ENCODE data around the gene PHLDB2. TPM values are rescaled to one million over a fixed set of nuclear protein-coding genes. Genes with fewer than 3 reads are reported as not detected.

PHLDB2 gene
- total and polyA plus RNA-seq, 11 donors = 59.0 to 280 (median 115) TPM

GRCh38 chr3:111949712-111950111, 90.6 kb downstream of the PHLDB2 start:
- H3K27me3 ChIP-seq = no peaks in the 10 kb centered on the region
- no peaks in the 10 kb centered on the region for H3K9me3 ChIP-seq
- no peak overlapping the region for H3K4me3 ChIP-seq
- ATAC-seq (no peak), DNase-seq (no peak)
- H3K4me1 ChIP-seq = peaks cover 0 to 17% (median 3%) of the 10 kb centered on the region in 12 donors
- H3K36me3 ChIP-seq = peaks cover 0 to 100% (median 29%) of the 10 kb centered on the region in 9 donors
- intact Hi-C loops (cut with DNase I) = loop anchor here in 1 of 10 donors (5.0 kb wide), 1 partner anchor 32 kb away; no protein-coding TSS in a partner anchor
- H3K27ac ChIP-seq = no peak overlapping the region
- 89 to 91% (median 90%) methylated on average over 3 of the region's 3 CpGs for WGBS, 4 donors
- TF ChIP-seq POLR2A (IDR thresholded peaks at IDR 0.05) = no peak
- no peak for TF ChIP-seq CTCF (IDR thresholded peaks at IDR 0.05)

GRCh38 chr3:111951032-111951431, 92.0 kb downstream of the PHLDB2 start:
- Histone ChIP-seq H3K27me3 (no peaks in the 10 kb centered on the region), H3K4me3 (no peak overlapping the region), H3K27ac (no peak overlapping the region), H3K36me3 (peaks cover 0 to 100% (median 29%) of the 10 kb centered on the region in 9 donors), H3K4me1 (peaks cover 0 to 17% (median 4%) of the 10 kb centered on the region in 12 donors), H3K9me3 (no peaks in the 10 kb centered on the region)
- TF ChIP-seq POLR2A (IDR thresholded peaks at IDR 0.05) (no peak), CTCF (IDR thresholded peaks at IDR 0.05) (no peak)
- DNase-seq (no peak), ATAC-seq (no peak)
- intact Hi-C loops (cut with DNase I) = loop anchor here in 1 of 10 donors (5.0 kb wide), 1 partner anchor 34 kb away; no protein-coding TSS in a partner anchor
- WGBS, 4 donors = 89 to 96% (median 91%) methylated on average over 2 of the region's 2 CpGs

GRCh38 chr3:111952086-111952485, 93.0 kb downstream of the PHLDB2 start:
- no peak for ATAC-seq
- 86 to 94% (median 93%) methylated on average over 5 of the region's 5 CpGs for WGBS, 4 donors
- DNase-seq = no peak
- TF ChIP-seq POLR2A (IDR thresholded peaks at IDR 0.05) (no peak), CTCF (IDR thresholded peaks at IDR 0.05) (no peak)
- no peaks in the 10 kb centered on the region for H3K27me3 ChIP-seq
- no peaks in the 10 kb centered on the region for H3K9me3 ChIP-seq
- H3K4me1 ChIP-seq = peaks cover 0 to 22% (median 7%) of the 10 kb centered on the region in 12 donors
- H3K4me3 ChIP-seq = no peak overlapping the region
- intact Hi-C loops (cut with DNase I) = loop anchor here in 1 of 10 donors (5.0 kb wide), 1 partner anchor 35 kb away; no protein-coding TSS in a partner anchor
- H3K27ac ChIP-seq = no peak overlapping the region
- peaks cover 0 to 100% (median 29%) of the 10 kb centered on the region in 9 donors for H3K36me3 ChIP-seq

DNA sequence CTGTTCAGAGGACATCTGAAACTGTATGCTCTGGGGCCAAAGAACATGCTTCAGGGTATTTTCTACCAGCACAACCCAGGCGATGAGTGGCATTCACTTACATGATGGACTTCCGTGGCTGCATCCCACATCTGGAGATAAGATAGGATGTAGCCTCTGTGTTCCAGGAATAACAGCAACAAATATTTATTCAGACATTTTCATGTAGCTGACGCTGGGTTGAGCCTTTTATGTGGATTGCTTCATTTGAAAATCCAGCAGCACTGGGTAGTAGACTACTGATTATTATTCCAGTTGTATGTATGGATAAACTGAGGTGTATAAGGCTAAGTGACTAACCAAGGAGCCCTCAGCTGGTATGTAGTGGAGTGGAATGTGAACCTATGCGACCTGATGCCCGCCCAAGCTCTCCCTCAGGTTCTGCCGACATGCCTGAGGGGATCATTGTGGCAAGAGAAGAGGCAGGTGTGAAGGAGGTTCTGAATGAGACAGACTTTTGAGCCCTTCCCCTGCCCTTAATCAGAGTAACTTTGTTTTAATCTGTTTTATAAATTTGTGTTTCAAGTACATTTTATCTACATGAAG, 93.9 kb downstream of the PHLDB2 start:
- ATAC-seq = peak in 1 of 4 donors; percentile 29
- Histone ChIP-seq H3K27me3 (no peaks in the 10 kb centered on the region), H3K4me3 (no peak overlapping the region), H3K4me1 (peaks cover 0 to 27% (median 9%) of the 10 kb centered on the region in 12 donors), H3K27ac (no peak overlapping the region), H3K9me3 (no peaks in the 10 kb centered on the region), H3K36me3 (peaks cover 0 to 100% (median 29%) of the 10 kb centered on the region in 9 donors)
- intact Hi-C loops (cut with DNase I) = loop anchor here in 1 of 10 donors (5.0 kb wide), 1 partner anchor 36 kb away; no protein-coding TSS in a partner anchor
- TF ChIP-seq POLR2A (IDR thresholded peaks at IDR 0.05) (no peak), CTCF (IDR thresholded peaks at IDR 0.05) (no peak)
- 50 to 58% (median 55%) methylated on average over 6 of the region's 6 CpGs for WGBS, 4 donors
- no peak for DNase-seq

Data from heart left ventricle (tissue), 16 donors.